Muscle of leg (tissue), 11 donors: ENCODE data around the gene PARD6G. TPM values are rescaled to one million over a fixed set of nuclear protein-coding genes. Genes with fewer than 3 reads are reported as not detected.
A peak's percentile ranks its signal among the peaks of the same experiment; 100 is the strongest.
"Not testable (repeated sequence)": the region's sequence is repeated elsewhere in the genome, so short reads cannot be mapped to it uniquely, and the experiment has no call there.

Experiments used
- DNase-seq: peaks from one replicate; pipeline ENCODE4 v3.0.0; 2013
- H3K27ac ChIP-seq: one replicate; pipeline ENCODE4 v1.5.1; 2013; ENCODE audit warnings: mild to moderate bottlenecking, low read length, control low read depth
- H3K27me3 ChIP-seq: one replicate; pipeline ENCODE4 v1.6.1; 2013; ENCODE audit warnings: low read length; ENCODE audit not compliant: control insufficient read depth, insufficient read depth
- H3K36me3 ChIP-seq: one replicate; pipeline ENCODE4 v1.6.1; 2013; ENCODE audit warnings: low read length; ENCODE audit not compliant: control insufficient read depth, insufficient read depth
- H3K4me1 ChIP-seq: one replicate; pipeline ENCODE4 v1.6.1; 2013; ENCODE audit warnings: low read length; ENCODE audit not compliant: control insufficient read depth, insufficient read depth
- H3K4me3 ChIP-seq: one replicate; pipeline ENCODE4 v1.5.1; 2013; ENCODE audit warnings: low read length, control low read depth
- H3K9me3 ChIP-seq: replicated peaks from 2 replicates; pipeline ENCODE4 v1.6.1; 2013; ENCODE audit warnings: low read depth, low read length; ENCODE audit not compliant: control insufficient read depth
- WGBS: methylation state at CpG from one replicate; pipeline ENCODE4 v1.1.5; 2013; ENCODE audit warnings: missing lambda C conversion rate; ENCODE audit not compliant: insufficient coverage; 5-methylcytosine and 5-hydroxymethylcytosine counted together
- polyA plus RNA-seq, 8 donors: library from polyadenylated mRNA; unstranded; fragments of 120-200 nt; gene quantifications; one replicate each; pipeline versions ENCODE4 v1.2.1 to v1.2.3, GENCODE V29; 2013; ENCODE audit warnings: inconsistent platforms in 1 of 8, low replicate concordance in 1 of 8; ENCODE audit not compliant: insufficient read length in 8 of 8, insufficient read depth in 1 of 8
- total RNA-seq: library from RNA; stranded (reverse); fragments of 120-200 nt; gene quantifications from one replicate; pipeline ENCODE4 v1.2.4, GENCODE V29; 2013

The PARD6G gene
- total and polyA plus RNA-seq, 9 donors = 2.9 to 9.6 (median 6.9) TPM

DNA sequence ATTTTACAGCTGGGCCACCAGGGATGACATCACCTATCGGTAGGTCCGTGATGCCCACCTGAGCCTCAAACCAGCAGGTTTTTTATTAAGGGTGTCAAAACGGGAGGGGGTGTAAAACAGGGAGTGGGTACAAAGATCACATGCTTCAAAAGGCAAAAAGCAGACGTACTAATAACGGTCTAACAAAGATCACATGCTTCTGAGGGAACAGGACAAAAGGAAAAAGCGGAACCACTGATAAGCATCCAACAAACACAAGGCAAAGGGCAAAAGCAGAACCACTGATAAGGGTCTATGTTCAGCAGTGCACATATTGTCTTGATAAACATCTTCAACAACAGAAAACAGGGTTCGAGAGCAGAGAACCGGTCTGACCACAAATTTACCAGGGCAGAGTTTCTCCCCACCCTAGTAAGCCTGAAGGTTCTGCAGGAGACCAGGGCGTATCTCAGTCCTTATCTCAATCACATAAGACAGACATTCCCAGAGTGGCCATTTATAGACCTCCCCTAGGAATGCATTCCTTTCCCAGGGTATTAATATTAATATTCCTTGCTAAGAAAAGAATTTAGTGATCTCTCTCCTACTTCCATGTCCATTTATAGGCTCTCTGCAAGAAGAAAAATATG is 82.5 kb downstream of the PARD6G start:
- not testable (repeated sequence) for H3K4me1 ChIP-seq, DNase-seq, H3K27ac ChIP-seq, H3K4me3 ChIP-seq, H3K9me3 ChIP-seq, H3K36me3 ChIP-seq, H3K27me3 ChIP-seq
- 91% methylated on average over 7 of the region's 9 CpGs for WGBS

DNA sequence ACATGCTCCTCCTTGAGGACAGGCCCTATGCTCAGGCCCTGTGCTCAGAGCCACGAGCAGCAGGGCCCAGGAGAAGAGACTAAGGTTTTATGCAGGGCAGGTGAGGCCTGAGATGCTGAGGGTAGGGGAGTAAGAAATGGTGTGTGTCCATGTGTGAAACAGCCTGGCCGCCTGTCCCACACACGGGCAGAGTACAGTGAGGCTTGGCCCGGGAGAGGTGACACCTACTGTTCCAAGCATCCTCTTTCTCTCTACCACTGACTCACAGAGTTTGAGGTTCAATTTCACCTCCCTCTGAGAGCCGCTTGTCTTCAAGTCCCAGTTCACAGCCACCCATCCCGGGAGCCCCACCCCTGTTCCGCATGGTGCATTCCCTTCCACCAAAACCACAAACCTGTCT is 84.1 kb downstream of the PARD6G start:
- no peak overlapping the region for H3K27ac ChIP-seq
- DNase-seq = no peak

DNA sequence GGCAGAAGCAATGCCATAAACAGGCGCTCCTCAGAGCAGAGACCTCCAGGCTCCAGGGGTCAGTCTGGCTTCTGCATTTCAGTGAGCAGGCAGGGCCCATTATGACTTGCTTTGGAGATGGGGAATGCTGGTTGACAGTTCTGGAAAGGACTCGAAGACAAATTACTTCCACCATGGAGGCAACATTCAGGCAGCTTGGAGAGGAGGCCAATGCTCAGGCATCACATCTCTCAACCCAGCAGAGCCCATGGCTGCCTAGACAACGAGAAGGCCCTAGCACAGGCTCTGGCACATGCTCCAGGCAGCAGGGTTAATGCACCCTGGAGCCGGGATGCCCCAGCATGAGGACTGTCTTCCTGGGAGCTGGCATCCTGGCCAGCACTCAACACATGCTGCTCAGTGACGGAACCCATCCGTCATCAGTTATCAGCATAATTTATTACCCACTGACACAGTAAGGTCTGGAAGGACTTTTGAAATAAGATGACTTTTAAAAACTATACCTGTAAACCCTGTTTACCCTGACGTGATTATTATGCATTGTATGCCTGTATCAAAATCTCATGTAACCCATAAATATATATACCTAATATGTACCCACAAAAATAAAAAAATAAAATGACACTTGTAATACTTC is 85.4 kb downstream of the PARD6G start:
- 78% methylated on average over 3 of the region's 7 CpGs for WGBS
- no peak overlapping the region for H3K4me3 ChIP-seq
- no peaks in the 10 kb centered on the region for H3K36me3 ChIP-seq
- peaks cover 5% of the 10 kb centered on the region for H3K9me3 ChIP-seq
- no peaks in the 10 kb centered on the region for H3K27me3 ChIP-seq
- no peaks in the 10 kb centered on the region for H3K4me1 ChIP-seq
- H3K27ac ChIP-seq = no peak overlapping the region
- no peak for DNase-seq

More for the DNA sequence above, 84.1 kb downstream of the PARD6G start:
- Histone ChIP-seq H3K9me3 (peaks cover 5% of the 10 kb centered on the region), H3K27me3 (no peaks in the 10 kb centered on the region), H3K4me1 (no peaks in the 10 kb centered on the region), H3K4me3 (no peak overlapping the region), H3K36me3 (no peaks in the 10 kb centered on the region)
- WGBS = 97% methylated on average over 6 of the region's 7 CpGs

DNA sequence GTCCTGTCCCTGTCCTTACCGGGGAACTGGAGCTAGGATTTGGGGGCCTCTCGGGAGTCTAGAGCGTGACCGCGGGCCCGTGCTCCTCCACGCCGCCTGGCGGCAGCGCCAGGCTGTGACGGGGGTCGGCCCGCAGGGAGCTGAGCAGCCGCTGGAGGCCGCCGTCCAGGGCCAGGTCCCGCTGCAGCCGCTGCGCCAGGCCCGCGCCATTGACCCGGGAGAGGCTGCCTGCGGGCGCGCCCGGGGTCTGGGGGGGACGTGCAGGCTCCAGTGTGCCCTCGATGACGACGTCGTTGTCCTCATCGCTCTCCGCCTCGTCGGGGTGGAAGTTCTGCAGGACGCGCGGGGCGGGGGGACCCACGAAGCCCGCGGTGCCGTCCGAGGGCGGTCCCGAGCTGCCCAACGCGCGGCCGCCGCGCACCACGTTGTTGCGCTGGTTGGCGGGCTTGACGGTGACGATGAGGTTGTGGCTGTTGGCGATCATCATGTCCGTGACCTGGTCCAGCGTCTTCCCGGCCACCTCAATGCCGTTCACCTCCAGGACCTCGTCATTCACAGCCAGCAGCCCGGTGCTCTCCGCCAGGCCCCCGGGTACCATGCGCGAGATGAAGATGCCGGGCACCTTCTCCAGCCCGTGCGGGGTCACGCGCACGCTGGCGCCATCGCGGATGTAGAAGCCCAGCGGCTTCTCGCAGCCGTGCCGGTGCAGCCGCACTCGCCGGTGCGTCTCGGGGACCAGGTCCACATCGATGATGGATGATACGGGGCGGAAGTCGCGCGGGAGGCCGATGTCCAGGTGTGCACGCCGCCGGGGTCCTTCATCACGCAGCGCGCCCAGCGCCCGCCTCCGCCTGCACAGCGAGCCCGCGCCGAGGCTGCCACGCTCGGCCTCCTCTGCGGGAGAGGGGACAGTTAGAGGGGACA is 87.3 kb downstream of the PARD6G start:
- Histone ChIP-seq H3K4me3 (no peak overlapping the region), H3K4me1 (no peaks in the 10 kb centered on the region), H3K9me3 (peaks cover 5% of the 10 kb centered on the region), H3K27me3 (no peaks in the 10 kb centered on the region), H3K36me3 (no peaks in the 10 kb centered on the region), H3K27ac (no peak overlapping the region)
- 54% methylated on average over 109 of the region's 109 CpGs for WGBS
- DNase-seq = no peak

DNA sequence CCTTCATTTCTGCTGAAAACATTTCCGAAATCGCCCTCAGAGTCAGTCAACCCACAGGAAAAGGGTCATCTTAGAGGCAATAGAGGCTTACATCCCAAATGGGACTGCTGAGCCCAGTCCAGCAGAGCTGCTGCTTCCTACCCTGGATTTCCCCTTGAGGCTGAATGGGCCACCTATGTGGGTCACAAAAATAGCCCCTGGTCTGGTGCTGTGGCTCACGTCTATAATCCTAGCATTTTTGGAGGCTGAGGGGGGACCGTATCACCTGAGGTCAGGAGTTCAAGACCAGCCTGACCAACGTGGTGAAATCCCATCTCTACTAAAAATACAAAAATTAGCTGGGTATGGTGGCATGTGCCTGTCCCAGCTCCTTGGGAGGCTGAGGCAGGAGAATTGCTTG is 88.9 kb downstream of the PARD6G start:
- Histone ChIP-seq H3K27me3 (no peaks in the 10 kb centered on the region), H3K27ac (no peak overlapping the region), H3K36me3 (no peaks in the 10 kb centered on the region), H3K4me1 (no peaks in the 10 kb centered on the region), H3K4me3 (no peak overlapping the region), H3K9me3 (no peaks in the 10 kb centered on the region)
- DNase-seq = no peak
- WGBS = 60% methylated on average over 2 of the region's 5 CpGs

DNA sequence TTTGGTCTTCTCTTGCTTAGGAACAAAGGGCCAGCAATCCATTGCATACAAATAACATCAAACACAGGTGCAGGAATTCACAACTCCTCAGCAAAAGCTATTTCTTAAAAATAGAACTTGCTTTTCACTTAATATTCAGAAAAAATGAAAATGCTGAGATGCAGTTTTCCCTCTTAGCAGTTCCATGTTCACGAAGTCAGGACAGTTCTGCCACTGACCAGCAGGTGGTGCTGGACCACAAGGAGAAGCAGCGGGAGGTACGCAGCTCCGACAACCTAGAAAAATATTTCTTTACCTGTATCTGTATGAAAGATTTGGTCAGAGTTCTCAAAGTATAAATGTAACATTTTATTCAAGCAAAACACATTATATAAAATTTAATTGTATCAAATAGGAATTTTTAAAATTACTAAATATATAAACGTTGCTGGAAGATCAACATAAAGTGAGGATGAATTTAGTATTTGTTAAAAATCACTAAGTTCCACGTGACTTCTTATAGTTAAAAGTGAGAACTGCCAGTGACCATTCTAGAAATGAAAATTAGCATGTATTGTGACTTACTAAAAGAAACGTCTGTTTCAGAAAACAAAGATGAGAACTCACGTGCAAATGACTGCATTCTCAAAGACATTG is 89.5 kb downstream of the PARD6G start:
- no peaks in the 10 kb centered on the region for H3K4me1 ChIP-seq
- no peaks in the 10 kb centered on the region for H3K9me3 ChIP-seq
- H3K4me3 ChIP-seq = no peak overlapping the region
- WGBS = 84% methylated on average over 3 of the region's 8 CpGs
- H3K36me3 ChIP-seq = no peaks in the 10 kb centered on the region
- DNase-seq = peak; percentile 77
- H3K27me3 ChIP-seq = no peaks in the 10 kb centered on the region
- no peak overlapping the region for H3K27ac ChIP-seq

DNA sequence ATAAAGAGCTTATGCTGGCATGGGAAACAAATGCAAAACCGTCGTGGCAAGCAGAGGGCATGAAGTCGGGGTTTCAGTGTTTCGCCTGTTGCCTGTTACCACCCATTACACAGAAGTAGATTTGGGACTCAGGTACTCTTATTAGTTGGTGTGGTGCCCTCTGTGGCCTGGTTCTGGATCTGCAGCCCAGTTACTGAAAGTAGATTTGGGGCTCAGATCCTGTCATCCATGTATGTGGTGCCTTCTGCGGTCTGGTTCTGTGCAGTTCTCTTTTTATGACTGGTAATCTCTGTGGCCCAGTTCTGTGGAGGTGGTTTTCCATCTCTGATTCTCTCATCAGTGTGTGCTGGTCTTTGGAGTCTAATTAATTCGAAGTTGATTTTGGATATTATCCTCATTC is 93.0 kb downstream of the PARD6G start:
- no peaks in the 10 kb centered on the region for H3K27me3 ChIP-seq
- no peak for DNase-seq
- no peak overlapping the region for H3K27ac ChIP-seq
- no peak overlapping the region for H3K4me3 ChIP-seq
- no peaks in the 10 kb centered on the region for H3K36me3 ChIP-seq
- H3K4me1 ChIP-seq = no peaks in the 10 kb centered on the region
- H3K9me3 ChIP-seq = no peaks in the 10 kb centered on the region
- WGBS = 83% methylated on average over 1 of the region's 6 CpGs

DNA sequence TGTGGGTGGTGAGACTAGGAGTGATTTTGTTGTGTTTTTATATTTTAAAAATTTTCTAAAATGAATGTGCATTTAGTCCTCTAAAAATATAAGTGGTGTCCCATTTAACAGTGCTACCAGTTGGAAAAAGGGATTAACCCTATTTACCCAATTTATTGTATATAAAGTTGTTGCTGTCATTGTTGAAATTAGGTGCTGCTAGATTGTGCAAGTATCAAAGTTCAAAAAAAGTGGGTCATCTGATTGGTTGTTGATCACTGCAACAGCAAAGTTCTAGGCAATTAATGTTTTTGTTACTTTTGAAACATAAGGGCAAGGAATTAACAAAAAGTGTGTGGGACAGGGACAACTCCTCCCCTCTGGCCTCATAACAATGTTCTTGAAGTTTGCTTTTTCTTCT is 97.6 kb downstream of the PARD6G start:
- Histone ChIP-seq H3K27me3 (no peaks in the 10 kb centered on the region), H3K9me3 (no peaks in the 10 kb centered on the region), H3K4me3 (no peak overlapping the region), H3K4me1 (peaks cover 10% of the 10 kb centered on the region), H3K27ac (no peak overlapping the region), H3K36me3 (no peaks in the 10 kb centered on the region)
- no peak for DNase-seq

DNA sequence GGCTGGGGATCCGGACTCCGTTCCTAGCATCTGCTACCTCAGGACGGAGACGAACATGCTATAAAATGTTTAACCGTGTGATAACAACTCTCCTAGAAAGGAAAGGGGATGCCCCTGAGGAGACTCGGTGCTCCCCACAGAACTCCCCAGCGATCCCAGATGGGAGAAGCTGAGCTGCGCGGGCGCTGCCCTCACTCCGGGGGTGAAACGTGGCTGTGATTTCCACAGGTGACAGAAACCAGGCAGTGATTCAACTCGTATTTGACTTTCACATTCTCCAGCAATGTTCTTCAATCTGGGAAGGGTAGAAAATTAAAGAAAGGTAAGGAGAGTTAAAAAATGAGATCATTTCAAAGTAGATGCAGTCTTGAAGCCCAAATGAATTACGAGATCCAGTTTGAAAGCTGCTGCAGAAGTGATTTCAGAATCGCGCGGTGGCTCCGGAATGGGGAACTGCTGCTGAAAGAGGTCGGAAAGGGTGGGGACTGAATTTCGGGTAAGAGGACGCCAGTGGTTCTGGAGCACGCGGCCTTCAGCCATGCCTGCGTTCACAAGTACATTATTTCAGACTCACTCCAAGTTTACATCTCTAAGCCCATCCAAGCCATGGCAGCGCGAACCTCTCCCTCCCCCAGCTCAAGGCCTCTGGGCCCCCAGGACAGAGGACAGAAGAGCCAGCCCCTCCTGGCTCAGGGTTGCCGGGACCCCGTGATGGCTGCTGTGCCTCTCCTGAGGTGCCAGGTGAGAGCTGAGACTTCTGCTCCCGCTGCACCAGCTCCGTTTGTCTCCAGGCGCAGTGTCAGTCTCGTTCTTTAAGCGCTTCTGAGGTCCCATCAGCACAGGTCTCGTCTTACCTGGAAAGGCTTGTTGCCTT is 98.8 kb downstream of the PARD6G start:
- peak overlapping the region; percentile 63 for H3K4me3 ChIP-seq
- no peak overlapping the region for H3K27ac ChIP-seq
- WGBS = 52% methylated on average over 15 of the region's 34 CpGs
- no peaks in the 10 kb centered on the region for H3K27me3 ChIP-seq
- no peaks in the 10 kb centered on the region for H3K36me3 ChIP-seq
- no peaks in the 10 kb centered on the region for H3K9me3 ChIP-seq
- DNase-seq = peak; percentile 26
- H3K4me1 ChIP-seq = peaks cover 10% of the 10 kb centered on the region
